Stimulated activated CD4-positive, alpha-beta T cell treated with anti-CD3 and anti-CD28 coated beads, Interleukin-12 subunit alpha, Interleukin-12 subunit beta, amount 100 ng/mL, for 4 hours (primary cell): Measurements from ENCODE around the gene PTPDC1.

Experiments
- DNase-seq: peaks from one replicate; pipeline ENCODE4 v3.0.0-alpha.2; 2020

Gene PTPDC1

GRCh38 chr9:94145640-94146039, 61.4 kb downstream of the PTPDC1 start:
- no peak for DNase-seq

- DNase-seq, result no peak
Measured at GRCh38 chr9:94147776-94148175, 63.5 kb downstream of the PTPDC1 start.

- no peak for DNase-seq
Measured at GRCh38 chr9:94148419-94148818, 64.2 kb downstream of the PTPDC1 start.

- no peak for DNase-seq
Measured at GRCh38 chr9:94149696-94150095, 65.4 kb downstream of the PTPDC1 start.

- DNase-seq, result no peak
Measured at GRCh38 chr9:94150279-94150828, 66.1 kb downstream of the PTPDC1 start.

- no peak for DNase-seq
Measured at GRCh38 chr9:94150890-94151650, 66.8 kb downstream of the PTPDC1 start.

- DNase-seq, result no peak
Measured at GRCh38 chr9:94153905-94154304, 69.6 kb downstream of the PTPDC1 start.

GRCh38 chr9:94156348-94157049, 72.2 kb downstream of the PTPDC1 start:
- no peak for DNase-seq

GRCh38 chr9:94157050-94157801, 73.0 kb downstream of the PTPDC1 start:
- no peak for DNase-seq
